GM04504 (cell line): ENCODE results near the gene SRP9.
A peak's percentile ranks its signal among the peaks of the same experiment; 100 is the strongest.
"Not testable (repeated sequence)": the region's sequence is repeated elsewhere in the genome, so short reads cannot be mapped to it uniquely, and the experiment has no call there.

Experiments
- DNase-seq: peaks from one replicate; pipeline ENCODE4 v3.0.0-alpha.2; 2012; ENCODE audit warnings: low read depth

Gene SRP9

DNA sequence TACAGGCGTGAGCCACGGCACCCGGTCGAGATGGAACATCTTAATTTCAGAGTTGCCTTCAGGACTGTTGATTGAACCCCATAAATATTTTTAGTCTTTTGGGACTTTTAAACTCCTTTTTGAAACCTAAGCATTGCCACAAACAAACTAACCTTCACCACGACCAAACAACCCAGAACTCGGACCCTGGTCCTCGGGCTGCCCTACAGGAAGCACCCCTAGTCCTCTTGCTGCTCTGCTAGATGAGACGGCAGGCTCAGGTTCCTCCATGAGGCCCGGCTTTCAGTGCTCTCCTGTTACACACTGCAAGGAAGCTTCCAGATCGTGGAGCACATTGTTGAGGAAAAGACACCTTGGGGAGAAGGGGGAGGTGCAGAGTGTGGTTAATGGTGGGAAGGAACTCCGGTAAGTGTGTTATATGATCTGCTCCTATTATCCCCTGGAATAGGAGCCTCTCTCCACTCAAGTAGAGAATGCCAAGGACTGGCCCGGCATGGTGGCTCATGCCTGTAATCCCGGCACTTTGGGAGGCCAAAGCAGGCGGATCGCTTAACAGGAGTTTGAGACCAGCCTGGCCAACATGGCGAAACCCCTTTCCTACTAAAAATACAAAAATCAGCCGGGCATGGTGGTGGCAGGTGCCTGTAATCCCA lies 38.0 kb downstream of the SRP9 start:
- DNase-seq: no peak

GRCh38 chr1:225816643-225817538 lies 39.3 kb downstream of the SRP9 start:
- DNase-seq: no peak

DNA sequence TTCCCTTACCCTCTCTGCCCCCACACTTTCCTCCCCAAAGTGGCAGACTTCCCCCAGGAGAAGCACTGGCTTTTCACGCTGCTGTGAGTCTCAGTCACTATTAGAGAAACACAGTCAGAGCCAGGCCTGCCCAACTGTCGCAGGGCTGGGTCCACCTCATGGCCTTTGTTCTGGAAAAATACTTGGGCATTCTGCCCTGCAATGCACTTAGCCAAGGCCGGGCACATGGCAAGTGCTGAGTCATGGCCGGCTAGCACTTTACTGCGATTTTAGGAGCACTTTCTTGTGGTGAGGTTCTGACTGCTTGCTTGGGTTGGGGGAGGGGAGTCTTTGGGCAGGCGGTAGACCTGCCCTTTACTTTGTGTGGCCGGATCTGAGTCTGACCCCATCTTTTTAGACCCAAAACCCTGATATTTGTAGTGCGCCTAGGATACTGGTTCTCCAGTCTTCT lies 40.0 kb downstream of the SRP9 start:
- peak; percentile 88 for DNase-seq

DNA sequence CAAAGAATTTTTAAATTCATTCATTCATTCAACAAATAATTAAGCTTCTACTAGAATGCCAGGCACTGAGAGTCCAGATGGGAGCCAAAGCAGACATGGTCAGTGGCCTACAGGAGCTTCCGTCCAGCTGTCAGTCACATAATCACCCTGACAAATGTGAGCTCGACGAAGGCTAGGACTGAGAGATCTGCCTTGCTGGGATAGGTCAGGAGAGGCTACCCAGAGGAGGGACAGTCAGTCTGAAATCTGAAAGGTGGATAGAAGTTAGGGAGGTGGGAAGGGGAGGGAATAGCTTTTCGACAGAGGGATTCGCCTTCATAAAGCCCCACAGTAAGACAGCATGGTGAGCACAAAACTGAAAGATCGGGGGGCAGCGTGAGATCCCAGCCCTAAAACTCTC lies 40.6 kb downstream of the SRP9 start:
- no peak for DNase-seq

DNA sequence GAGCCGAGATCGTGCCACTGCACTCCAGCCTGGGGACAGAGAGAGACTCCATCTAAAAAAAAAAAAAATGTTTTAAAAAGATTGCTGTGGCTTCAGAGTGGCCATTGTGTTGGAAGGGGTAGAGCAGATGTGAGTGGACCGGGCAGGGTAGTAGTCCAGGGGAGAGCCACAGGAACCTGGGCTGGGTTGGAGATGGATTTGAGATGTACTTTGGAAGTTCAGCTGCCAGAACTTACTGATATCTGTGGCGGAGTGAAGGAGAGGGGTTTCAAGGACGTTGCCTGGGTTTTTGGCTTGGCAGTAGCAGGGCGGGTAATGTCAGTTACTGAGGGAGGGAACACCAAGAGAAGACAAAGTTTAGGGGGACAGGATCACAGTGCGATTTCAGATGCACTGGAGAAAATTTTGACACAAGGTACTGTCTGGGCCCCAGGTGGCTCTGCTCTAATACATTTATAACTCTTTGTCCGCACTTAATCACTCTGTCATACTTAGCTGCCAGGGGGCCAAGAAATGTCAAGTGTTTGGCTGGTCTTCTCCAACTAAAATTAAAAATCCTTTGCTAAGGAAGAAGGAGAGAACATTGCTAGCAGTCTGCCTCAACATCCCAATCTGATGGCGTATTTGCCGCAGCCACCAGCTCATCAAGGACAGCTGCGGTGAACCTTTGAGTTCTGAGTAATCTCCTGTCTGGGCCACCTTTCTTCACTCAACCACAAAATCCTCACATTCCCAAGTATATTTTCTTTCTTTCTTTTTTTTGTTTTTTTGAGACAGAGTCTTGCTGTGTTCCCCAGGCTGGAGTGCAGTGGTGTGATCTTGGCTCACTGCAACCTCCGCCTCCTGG lies 41.9 kb downstream of the SRP9 start:
- DNase-seq: no peak

GRCh38 chr1:225820522-225821120 lies 43.0 kb downstream of the SRP9 start:
- DNase-seq: no peak

DNA sequence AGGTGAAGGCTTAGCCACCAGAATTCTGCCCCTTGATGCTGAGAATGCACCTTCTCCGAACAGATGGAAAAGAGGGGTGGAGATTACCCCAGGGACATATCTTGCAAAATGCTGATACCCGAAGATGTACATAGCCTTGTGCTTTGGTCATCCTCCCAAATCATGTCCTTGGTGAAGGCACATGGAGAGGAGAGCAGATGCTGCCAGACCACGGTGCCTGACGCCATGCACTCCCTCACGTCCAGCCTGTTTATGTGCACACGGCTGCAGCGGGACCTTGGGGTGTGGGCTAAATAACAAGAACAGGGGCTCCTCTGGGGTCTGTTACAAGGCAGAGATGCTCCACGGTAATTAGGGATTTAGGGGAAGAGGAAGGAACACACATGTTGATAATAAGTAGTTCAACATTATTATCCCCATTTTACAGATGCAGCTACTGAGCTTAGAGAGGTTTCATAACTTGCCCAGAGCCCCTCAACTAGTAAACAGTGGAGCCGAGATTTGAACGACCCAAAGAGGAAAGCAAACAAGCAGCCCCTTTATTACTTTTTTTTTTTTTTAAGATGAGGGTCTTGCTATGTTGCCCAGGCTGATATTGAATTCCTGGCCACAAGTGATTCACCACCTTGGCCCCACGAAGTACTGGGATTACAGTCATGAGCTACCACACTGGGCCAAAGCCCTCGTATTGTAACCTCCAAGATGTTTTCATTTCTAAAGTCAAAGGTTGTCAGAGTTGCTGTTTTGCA lies 45.2 kb downstream of the SRP9 start:
- DNase-seq: no peak

DNA sequence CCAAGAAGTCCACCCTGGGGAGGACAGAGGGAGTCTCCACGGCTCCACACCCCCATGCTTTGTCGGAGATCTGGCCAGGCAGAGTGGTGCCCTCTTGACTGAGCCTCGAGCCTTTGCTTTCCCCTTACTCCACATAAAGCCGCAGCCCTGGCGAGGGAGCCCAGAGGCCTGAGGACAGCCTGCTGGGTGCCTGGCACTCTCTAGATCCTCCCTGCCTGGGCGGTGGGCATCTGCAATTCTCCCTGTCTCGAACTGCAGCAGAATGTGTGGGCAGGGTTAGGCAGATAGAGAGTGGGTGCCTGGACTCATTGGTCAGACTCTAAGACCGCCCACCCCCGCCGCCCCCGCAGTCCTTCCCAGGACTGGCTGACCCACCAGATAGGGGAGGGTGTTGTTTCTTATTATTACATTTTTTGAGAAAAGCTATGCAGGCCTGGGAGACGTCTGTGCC lies 46.2 kb downstream of the SRP9 start:
- no peak for DNase-seq

- no peak for DNase-seq
Observed at GRCh38 chr1:225824533-225824941, 46.9 kb downstream of the SRP9 start.

GRCh38 chr1:225825078-225825477 lies 47.5 kb downstream of the SRP9 start:
- DNase-seq: no peak

- DNase-seq: no peak
Observed at GRCh38 chr1:225825607-225826007, 48.0 kb downstream of the SRP9 start.

- no peak for DNase-seq
Observed at GRCh38 chr1:225827076-225827475, 49.5 kb downstream of the SRP9 start.

- DNase-seq: no peak
Observed at GRCh38 chr1:225828706-225829345, 51.2 kb downstream of the SRP9 start.

- DNase-seq: no peak
Observed at GRCh38 chr1:225830841-225831240, 53.2 kb downstream of the SRP9 start.

DNA sequence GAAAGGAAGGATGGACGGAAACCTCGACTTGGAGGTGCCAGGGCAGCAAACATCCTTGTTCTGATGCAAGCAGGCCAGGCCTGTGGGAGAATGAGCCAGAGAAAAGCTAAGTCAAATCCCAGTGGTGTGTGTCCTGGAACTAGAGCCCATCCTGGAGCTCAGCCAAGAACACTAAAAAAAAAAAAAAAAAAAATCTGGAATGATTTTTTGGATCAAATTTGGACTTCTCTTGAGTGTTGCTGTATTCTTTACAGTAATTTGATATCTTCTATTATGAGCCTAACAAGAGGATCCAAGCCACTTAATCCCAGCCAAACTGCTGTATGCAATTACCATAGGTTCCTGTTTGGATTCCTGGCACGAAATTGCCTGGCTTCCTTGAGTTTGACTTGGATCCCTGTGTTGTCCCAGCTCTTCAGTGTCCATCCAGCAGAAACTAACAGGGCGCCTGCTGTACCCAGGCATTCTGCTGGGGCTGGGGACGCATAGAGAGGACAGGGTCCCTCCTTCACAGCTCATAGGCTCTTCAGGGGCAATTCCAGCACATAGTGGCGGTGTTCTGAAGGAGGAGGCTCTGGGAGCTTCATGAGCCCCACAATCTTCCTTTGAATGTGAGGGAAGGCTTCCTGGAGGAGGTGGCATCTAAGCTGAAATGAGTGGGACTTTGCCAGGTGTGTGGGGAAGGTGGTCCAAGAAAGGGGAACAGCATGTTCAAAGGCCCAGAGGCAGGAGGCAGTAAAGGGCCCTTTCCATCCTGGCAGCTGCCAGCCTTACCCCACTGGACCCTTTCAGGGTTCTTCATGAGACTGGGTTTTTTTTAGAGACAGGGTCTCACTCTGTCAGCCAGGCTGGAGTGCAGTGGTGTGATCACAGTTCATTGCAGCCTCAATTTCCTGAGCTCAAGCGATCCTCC lies 57.0 kb downstream of the SRP9 start:
- DNase-seq: peak; percentile 83

DNA sequence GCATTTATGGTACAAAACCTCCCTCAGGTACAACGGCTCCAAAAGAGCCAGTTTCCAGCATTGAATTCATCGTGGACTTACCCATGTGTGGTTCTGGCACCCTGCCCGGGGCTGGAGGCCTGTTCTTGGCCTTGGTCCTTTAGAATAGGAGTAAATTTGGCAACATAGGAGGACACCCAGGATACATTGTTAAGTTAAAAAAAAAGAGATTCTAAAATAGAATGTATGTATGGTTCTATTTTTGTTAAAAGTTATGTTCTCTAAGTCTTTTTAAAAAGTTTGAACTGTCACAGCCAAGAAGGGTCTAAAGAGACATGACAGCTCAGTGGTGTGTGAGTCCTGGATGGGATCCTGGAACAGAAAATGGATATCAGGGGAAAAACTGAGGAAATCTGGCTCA lies 58.2 kb downstream of the SRP9 start:
- DNase-seq: no peak

GRCh38 chr1:225836296-225836695 lies 58.7 kb downstream of the SRP9 start:
- not testable (repeated sequence) for DNase-seq

DNA sequence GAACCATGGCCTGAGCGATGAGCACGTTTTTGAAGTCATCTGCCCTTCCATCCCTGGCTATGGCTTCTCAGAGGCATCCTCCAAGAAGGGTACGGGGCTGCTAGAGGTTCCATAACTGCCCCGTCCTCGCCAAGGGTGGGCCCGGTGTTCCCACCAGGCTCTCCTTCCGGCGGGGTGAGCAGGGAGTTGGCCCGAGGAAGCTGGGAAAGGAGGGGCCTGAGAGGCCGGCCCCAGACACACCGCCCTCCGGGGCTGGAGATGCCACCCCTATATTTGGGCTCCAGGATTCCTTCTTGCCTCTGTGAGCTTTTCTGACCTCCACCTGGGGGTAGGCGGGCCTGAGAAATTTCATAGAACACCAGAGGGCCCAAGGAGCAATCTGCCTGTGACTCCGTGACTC lies 61.2 kb downstream of the SRP9 start:
- no peak for DNase-seq
